NCI-H128 (cell line): ENCODE measurements around the gene DNASE2.
"Not testable (repeated sequence)": the region's sequence is repeated elsewhere in the genome, so short reads cannot be mapped to it uniquely, and the experiment has no call there.

Experiments
- DNase-seq: peaks from one replicate; lab custom pipeline; 2025; ENCODE audit not compliant: unreplicated experiment; lab: John Stamatoyannopoulos, UW

The DNASE2 gene

GRCh38 chr19:12881172-12881808 lies at the start of gene DNASE2:
DNASE2 (minus strand) TSS chr19:12881449; CDS start chr19:12881375, 74 bp downstream.
- DNase-seq, result peak; percentile 95

DNA sequence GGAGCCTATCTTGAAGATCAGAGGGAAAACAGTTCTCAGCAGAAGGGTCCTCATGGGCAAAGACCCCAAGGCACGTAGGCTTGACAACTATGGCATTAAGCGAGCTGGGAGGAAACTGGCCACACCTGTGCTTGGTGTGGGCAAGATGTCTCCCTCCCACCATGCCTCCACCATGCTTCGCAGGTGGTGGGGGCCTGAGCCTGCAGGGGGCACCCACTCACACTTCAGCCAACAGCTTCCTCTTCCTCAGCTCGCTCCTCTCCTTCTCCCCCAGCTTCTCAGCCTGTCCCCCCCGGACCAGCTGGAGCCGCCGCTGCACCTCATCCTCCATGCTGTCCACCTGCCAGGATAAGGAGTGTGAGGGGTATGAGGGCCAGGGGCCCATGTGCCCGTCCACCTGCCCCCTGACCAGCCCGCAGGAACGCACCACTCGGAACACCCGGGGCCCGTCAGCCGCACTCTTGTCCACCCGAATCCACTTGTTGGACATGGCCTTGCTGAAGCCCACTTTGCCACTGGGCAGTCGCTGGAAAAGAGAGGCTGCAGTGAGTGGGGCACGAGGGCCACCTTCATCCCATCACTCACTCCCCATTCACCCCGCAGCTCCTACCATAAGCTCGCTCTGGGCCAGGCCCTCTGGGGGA lies 48.9 kb upstream of the DNASE2 start:
- DNase-seq, result no peak

- DNase-seq, result no peak
Measured at GRCh38 chr19:12924621-12925310, 43.5 kb upstream of the DNASE2 start.

DNA sequence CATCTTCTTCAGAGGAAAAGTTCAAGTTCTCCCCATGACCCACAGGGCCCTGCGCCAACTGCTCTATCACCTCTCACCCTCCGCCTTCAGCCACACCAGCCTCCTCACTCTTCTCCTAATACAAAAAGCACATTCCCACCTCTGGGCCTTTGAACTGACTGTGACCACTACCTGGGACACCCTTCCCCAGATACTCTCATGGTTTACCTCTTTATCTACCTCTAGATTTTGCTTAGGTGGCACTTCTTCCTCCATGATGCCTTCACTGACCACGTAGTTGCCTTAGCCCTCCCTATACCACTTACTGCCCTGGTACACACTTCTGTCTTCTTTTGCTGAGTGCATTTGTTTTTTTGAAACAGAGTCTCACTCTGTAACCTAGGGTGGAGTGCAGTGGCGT lies 41.7 kb upstream of the DNASE2 start:
- no peak for DNase-seq

- DNase-seq, result no peak
Measured at GRCh38 chr19:12921047-12921446, 39.8 kb upstream of the DNASE2 start.

DNA sequence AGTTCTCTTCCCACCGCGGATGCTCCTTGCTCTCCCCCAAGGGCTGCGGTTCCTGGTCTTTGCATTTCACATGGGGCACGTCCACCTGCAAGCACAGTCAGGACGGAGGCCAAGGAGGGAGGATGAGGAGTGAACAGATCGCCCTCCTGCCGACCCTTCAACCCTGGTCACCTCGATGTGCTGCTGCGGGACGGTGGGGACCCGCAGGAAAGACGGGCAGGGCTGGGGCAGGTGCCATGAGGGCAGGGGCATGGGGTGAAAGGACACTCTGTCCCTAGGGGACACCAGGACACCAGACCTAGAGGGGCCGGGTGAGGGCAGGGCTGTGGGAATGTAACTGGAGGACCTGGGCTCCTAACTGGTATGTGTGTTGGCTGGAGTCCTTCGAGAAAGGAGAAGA lies 37.0 kb upstream of the DNASE2 start:
- no peak for DNase-seq

GRCh38 chr19:12915860-12916259 lies 34.6 kb upstream of the DNASE2 start:
- DNase-seq, result not testable (repeated sequence)

- peak; percentile 53 for DNase-seq
Measured at GRCh38 chr19:12913851-12914690, 32.8 kb upstream of the DNASE2 start.

GRCh38 chr19:12913011-12913561 lies 31.8 kb upstream of the DNASE2 start:
- peak; percentile 96 for DNase-seq

DNA sequence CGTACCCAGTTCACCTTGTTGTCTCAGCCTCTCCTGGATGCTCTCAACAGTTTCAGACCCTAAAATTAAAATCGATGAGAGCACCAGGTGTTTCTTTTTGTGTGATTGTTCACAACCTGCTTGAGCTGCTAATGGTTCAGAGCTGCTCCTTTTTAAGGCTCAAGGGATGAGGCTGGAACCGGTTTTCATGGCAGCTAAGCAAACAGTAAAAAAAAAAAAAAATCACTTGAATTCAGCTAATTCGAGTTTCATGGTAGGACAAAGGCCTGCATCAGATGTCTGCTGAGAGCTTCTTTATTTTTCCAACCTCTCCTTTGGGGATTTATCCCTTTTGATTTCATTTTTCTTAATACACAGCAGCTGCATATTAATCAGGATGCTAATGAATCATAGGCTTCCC lies 31.3 kb upstream of the DNASE2 start:
- peak; percentile 74 for DNase-seq

DNA sequence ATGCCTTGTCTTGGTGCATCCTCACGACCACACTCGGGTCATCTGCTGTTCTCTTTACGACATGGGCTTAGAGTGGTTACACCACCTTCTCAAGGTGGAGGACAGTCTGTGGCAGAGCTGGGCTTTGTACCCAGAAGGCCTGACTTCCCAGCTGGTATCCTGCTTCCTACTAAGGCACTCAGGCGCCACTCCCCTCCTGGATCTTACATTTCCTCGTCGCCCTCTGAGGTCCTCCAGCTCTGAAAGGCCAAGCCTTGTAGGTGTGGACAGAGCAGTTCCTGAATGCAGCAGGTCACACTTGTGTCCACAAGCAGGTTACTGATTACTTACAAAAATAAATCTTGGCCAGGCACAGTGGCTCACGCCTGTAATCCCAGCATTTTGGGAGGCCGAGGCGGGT lies 25.9 kb upstream of the DNASE2 start:
- DNase-seq, result no peak

GRCh38 chr19:12899891-12900518 lies 18.8 kb upstream of the DNASE2 start:
- no peak for DNase-seq

DNA sequence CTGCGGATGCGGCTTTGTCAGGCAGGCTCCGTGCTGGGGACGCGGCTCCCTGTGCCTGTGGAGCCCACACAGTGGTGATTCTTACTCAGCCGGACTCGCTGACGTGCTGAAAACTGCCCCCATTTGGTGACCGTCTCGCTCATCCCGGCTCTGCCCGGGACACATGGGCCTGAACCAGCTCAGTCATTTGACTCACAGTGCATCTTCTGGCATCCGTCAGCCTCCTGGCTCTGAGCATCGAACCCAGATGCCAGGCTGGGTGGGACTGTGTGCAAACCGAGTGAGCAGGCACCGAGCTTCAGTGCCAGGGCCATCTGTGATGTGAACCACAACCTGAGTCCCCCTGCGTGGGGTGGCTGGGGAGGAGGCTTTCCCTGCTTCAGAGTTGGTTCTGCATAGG lies 15.2 kb upstream of the DNASE2 start:
- DNase-seq, result no peak

- no peak for DNase-seq
Measured at GRCh38 chr19:12893582-12893981, 12.3 kb upstream of the DNASE2 start.

DNA sequence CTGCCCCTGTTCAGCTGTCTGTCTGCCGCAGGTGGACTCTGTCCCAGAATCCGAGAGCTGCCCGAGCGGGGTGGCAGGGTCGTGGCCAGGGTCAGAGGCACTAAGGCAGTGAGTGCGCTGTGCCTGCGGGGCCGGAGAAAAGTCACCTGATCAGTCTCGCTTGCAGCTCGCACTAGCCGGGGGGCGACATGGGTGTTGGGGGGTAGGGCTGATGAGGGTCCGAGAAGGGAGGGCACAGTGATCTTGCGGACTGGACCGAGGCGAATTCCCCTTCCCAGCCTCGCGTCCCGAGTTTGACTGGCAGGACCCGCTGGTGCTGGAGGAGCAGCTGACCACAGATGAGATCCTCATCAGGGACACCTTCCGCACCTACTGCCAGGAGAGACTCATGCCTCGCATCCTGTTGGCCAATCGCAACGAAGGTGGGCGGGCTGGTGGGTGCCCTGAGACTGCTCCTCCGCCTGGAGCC lies 10.3 kb upstream of the DNASE2 start:
- no peak for DNase-seq

DNA sequence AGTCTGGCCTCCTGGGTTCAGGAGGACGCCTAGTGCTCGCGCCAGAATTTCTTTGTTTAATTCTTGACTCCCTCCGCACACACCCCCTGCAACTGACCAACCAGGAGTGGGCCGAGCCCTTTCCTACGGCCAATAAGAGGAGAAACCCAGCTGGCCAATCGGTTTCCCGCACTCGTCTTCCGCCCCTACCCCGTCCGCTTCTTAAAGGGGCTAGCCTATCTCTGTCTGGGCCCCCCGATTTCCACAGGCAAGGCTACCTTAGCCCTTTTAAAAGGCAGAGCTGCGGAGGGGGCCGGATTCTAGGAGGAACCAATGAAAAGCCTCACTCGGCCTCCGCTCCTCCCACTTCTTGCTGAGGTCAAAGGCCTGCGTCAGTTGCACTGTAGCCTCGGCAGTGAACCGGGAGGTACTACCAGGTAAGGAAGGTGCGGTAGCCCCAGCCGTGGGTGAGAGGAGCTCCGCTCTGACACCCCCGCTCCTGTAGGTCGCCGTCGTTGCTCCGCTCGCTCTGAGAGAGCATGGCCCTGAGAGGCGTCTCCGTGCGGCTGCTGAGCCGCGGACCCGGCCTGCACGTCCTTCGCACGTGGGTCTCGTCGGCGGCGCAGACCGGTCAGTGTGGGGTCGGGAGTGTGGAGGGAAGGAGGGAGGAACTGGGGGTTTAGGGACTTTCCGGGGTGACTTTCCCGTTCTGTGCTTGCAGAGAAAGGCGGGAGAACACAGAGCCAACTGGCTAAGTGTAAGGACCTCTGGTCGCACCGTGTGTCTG lies 9.7 kb upstream of the DNASE2 start, which contains the start of gene GCDH:
Gene GCDH, plus strand, starts transcription at position 374 of the 766 bp plus-strand sequence. Its CDS starts 145 bp downstream, at position 519.
- peak; percentile 99 for DNase-seq

GRCh38 chr19:12890299-12890786 lies 9.1 kb upstream of the DNASE2 start:
- DNase-seq, result not testable (repeated sequence)

GRCh38 chr19:12888006-12888603 lies 6.9 kb upstream of the DNASE2 start:
- DNase-seq, result no peak
